Hepatocyte (in vitro differentiated cells): ENCODE results near the gene IL36RN. TPM values are rescaled to one million over a fixed set of nuclear protein-coding genes. Genes with fewer than 3 reads are reported as not detected.

ENCODE experiments used
- DNase-seq: peaks from one replicate; pipeline ENCODE4 v3.0.0-alpha.2; 2016; ENCODE audit warnings: low spot score
- H2AFZ ChIP-seq: fragments of 200-600 bp; sonication (generic); 2 replicates; pipeline ENCODE4 v1.6.0; 2016; ENCODE audit warnings: antibody characterized with exemption, mild to moderate bottlenecking
- H3K27ac ChIP-seq: fragments of 200-600 bp; sonication (generic); 2 replicates; pipeline ENCODE4 v1.5.1; 2016; ENCODE audit warnings: mild to moderate bottlenecking
- H3K27me3 ChIP-seq: fragments of 200-600 bp; sonication (generic); 2 replicates; pipeline ENCODE4 v1.6.1; 2016
- H3K36me3 ChIP-seq: fragments of 200-600 bp; sonication (generic); replicated peaks from 2 replicates; pipeline ENCODE4 v1.5.1; 2016; ENCODE audit warnings: low read depth; ENCODE audit not compliant: insufficient read depth
- H3K4me1 ChIP-seq: fragments of 200-600 bp; sonication (generic); 2 replicates; pipeline ENCODE4 v1.5.1; 2016; ENCODE audit warnings: mild to moderate bottlenecking, moderate library complexity; ENCODE audit not compliant: insufficient read depth
- H3K4me2 ChIP-seq: fragments of 200-600 bp; sonication (generic); 2 replicates; pipeline ENCODE4 v1.6.0; 2016
- H3K4me3 ChIP-seq: fragments of 200-600 bp; sonication (generic); 2 replicates; pipeline ENCODE4 v1.5.1; 2016; ENCODE audit warnings: mild to moderate bottlenecking
- H3K79me2 ChIP-seq: fragments of 200-600 bp; sonication (generic); 2 replicates; pipeline ENCODE4 v1.6.0; 2017; ENCODE audit warnings: mild to moderate bottlenecking
- H3K9me2 ChIP-seq: fragments of 200-600 bp; sonication (generic); replicated peaks from 2 replicates; pipeline ENCODE4 v1.6.0; 2017; ENCODE audit warnings: mild to moderate bottlenecking; ENCODE audit not compliant: insufficient read depth
- H3K9me3 ChIP-seq: fragments of 200-600 bp; sonication (generic); 2 replicates; pipeline ENCODE4 v1.5.1; 2016; ENCODE audit warnings: low read depth, mild to moderate bottlenecking
- H4K20me1 ChIP-seq: fragments of 200-600 bp; sonication (generic); 2 replicates; pipeline ENCODE4 v1.6.0; 2016; ENCODE audit warnings: mild to moderate bottlenecking; ENCODE audit not compliant: insufficient read depth, poor library complexity, severe bottlenecking
- CTCF ChIP-seq: fragments of 200-600 bp; sonication (generic); IDR thresholded peaks from 2 replicates; pipeline ENCODE4 v1.5.1; 2016; ENCODE audit warnings: antibody characterized with exemption, mild to moderate bottlenecking; ENCODE audit not compliant: poor library complexity
- EZH2 ChIP-seq: fragments of 200-600 bp; sonication (generic); IDR thresholded peaks from 2 replicates; pipeline ENCODE4 v1.6.1; 2016; ENCODE audit warnings: antibody characterized with exemption, mild to moderate bottlenecking, borderline replicate concordance
- EZH2phosphoT487 ChIP-seq: fragments of 200-600 bp; sonication (generic); IDR thresholded peaks from one replicate; pipeline ENCODE4 v1.6.1; 2018; ENCODE audit warnings: antibody characterized with exemption, mild to moderate bottlenecking, low read depth, moderate library complexity; ENCODE audit not compliant: unreplicated experiment, severe bottlenecking
- WGBS: methylation state at CpG from one replicate; pipeline ENCODE4 v1.1.6; 2016; ENCODE audit warnings: low lambda C conversion rate; ENCODE audit errors: missing lambda C conversion rate; 5-methylcytosine and 5-hydroxymethylcytosine counted together
- polyA plus RNA-seq: library from polyadenylated mRNA; unstranded; fragments of >200 nt; fragmentation: Nextera tagmentation; extraction: Ambion mirVana; gene quantifications from 2 replicates; pipeline ENCODE4 v1.2.1, GENCODE V29; 2016
- total RNA-seq: library from RNA; depleted of rRNA; stranded (reverse); fragments of >200 nt; gene quantifications from 2 replicates; pipeline ENCODE4 v1.2.3, GENCODE V29; 2014

IL36RN gene
- total and polyA plus RNA-seq, 2 experiments from 2014 or later = 0.23 to 0.63 TPM

- Histone ChIP-seq H3K4me3 (no peak overlapping the region), H3K36me3 (no peaks in the 10 kb centered on the region), H3K79me2 (no peaks in the 10 kb centered on the region), H3K9me2 (no peaks in the 10 kb centered on the region), H3K9me3 (no peaks in the 10 kb centered on the region), H3K27ac (no peak overlapping the region), H3K4me1 (no peaks in the 10 kb centered on the region), H4K20me1 (no peaks in the 10 kb centered on the region), H3K4me2 (no peak overlapping the region), H2AFZ (no peak overlapping the region), H3K27me3 (no peaks in the 10 kb centered on the region)
- TF ChIP-seq EZH2phosphoT487 (no peak), EZH2 (no peak), CTCF (no peak)
- DNase-seq = no peak
- 48% methylated on average over 2 of the region's 2 CpGs for WGBS
These were observed 2.2 kb downstream of the IL36RN start for GRCh38 chr2:113061241-113061640.

- DNase-seq = peak; percentile 1
- Histone ChIP-seq H3K4me3 (no peak overlapping the region), H3K9me3 (no peaks in the 10 kb centered on the region), H2AFZ (no peak overlapping the region), H3K79me2 (no peaks in the 10 kb centered on the region), H3K27ac (no peak overlapping the region), H3K4me2 (no peak overlapping the region), H4K20me1 (no peaks in the 10 kb centered on the region), H3K27me3 (no peaks in the 10 kb centered on the region), H3K4me1 (no peaks in the 10 kb centered on the region), H3K36me3 (no peaks in the 10 kb centered on the region), H3K9me2 (no peaks in the 10 kb centered on the region)
- TF ChIP-seq EZH2 = no peak
- TF ChIP-seq EZH2phosphoT487 = no peak
- WGBS = 90% methylated on average over 18 of the region's 18 CpGs
These were observed 3.1 kb downstream of the IL36RN start for GRCh38 chr2:113061896-113062770.

GRCh38 chr2:113064281-113064680 lies 5.3 kb downstream of the IL36RN start:
- Histone ChIP-seq H3K4me1 (no peaks in the 10 kb centered on the region), H2AFZ (no peak overlapping the region), H3K4me3 (no peak overlapping the region), H3K9me3 (no peaks in the 10 kb centered on the region), H3K79me2 (no peaks in the 10 kb centered on the region), H3K27ac (no peak overlapping the region), H4K20me1 (no peaks in the 10 kb centered on the region), H3K9me2 (no peaks in the 10 kb centered on the region), H3K4me2 (no peak overlapping the region), H3K36me3 (no peaks in the 10 kb centered on the region), H3K27me3 (no peaks in the 10 kb centered on the region)
- WGBS = 85% methylated on average over 5 of the region's 5 CpGs
- no peak for TF ChIP-seq CTCF
- DNase-seq = no peak

GRCh38 chr2:113064898-113065297 lies 5.9 kb downstream of the IL36RN start:
- no peaks in the 10 kb centered on the region for H3K36me3 ChIP-seq
- H3K27ac ChIP-seq = no peak overlapping the region
- H3K4me3 ChIP-seq = no peak overlapping the region
- H2AFZ ChIP-seq = no peak overlapping the region
- H3K4me1 ChIP-seq = no peaks in the 10 kb centered on the region
- DNase-seq = peak; percentile 1
- H3K27me3 ChIP-seq = no peaks in the 10 kb centered on the region
- no peaks in the 10 kb centered on the region for H3K9me3 ChIP-seq
- TF ChIP-seq EZH2 (no peak), CTCF (no peak), EZH2phosphoT487 (no peak)
- no peaks in the 10 kb centered on the region for H4K20me1 ChIP-seq
- H3K4me2 ChIP-seq = no peak overlapping the region
- no peaks in the 10 kb centered on the region for H3K9me2 ChIP-seq
- H3K79me2 ChIP-seq = no peaks in the 10 kb centered on the region
- WGBS = 86% methylated on average over 1 of the region's 1 CpG
